ENCODE data around the gene PDE7B.
A peak's percentile ranks its signal among the peaks of the same experiment; 100 is the strongest.

The PDE7B gene

GRCh38 chr6:136061701-136062100, 210.2 kb downstream of the PDE7B start:
- TF ChIP-seq SIN3A (IDR thresholded peaks at IDR 0.05; ENCODE audit: borderline replicate concordance, insufficient read depth, low read length), result no peak
- no peak for TF ChIP-seq TAF1 (IDR thresholded peaks at IDR 0.05; ENCODE audit: borderline replicate concordance, insufficient read depth, low read length)
- no peak for TF ChIP-seq FOXP2 (optimal IDR thresholded peaks at IDR 0.05; ENCODE audit: borderline replicate concordance, extremely low read depth, extremely low read length, insufficient read depth)
- no peak for TF ChIP-seq POLR2AphosphoS5 (IDR thresholded peaks at IDR 0.05; ENCODE audit: low read depth, low read length)
- no peak for TF ChIP-seq REST (IDR thresholded peaks at IDR 0.05; ENCODE audit: insufficient read depth in 1 of 2, low read depth in 2 of 2, low read length in 2 of 2)

- no peak for TF ChIP-seq FOXP2 (optimal IDR thresholded peaks at IDR 0.05; ENCODE audit: borderline replicate concordance, extremely low read depth, extremely low read length, insufficient read depth)
- TF ChIP-seq SIN3A (IDR thresholded peaks at IDR 0.05; ENCODE audit: borderline replicate concordance, insufficient read depth, low read length), result no peak
- no peak for TF ChIP-seq REST (IDR thresholded peaks at IDR 0.05; ENCODE audit: insufficient read depth in 1 of 2, low read depth in 2 of 2, low read length in 2 of 2)
- TF ChIP-seq POLR2AphosphoS5 (IDR thresholded peaks at IDR 0.05; ENCODE audit: low read depth, low read length), result no peak
- no peak for TF ChIP-seq TAF1 (IDR thresholded peaks at IDR 0.05; ENCODE audit: borderline replicate concordance, insufficient read depth, low read length)
Observed at GRCh38 chr6:136063096-136063495, 211.6 kb downstream of the PDE7B start.

GRCh38 chr6:136066005-136066404, 214.5 kb downstream of the PDE7B start:
- TF ChIP-seq TAF1 (IDR thresholded peaks at IDR 0.05; ENCODE audit: borderline replicate concordance, insufficient read depth, low read length) (no peak), REST (IDR thresholded peaks at IDR 0.05; ENCODE audit: insufficient read depth in 1 of 2, low read depth in 2 of 2, low read length in 2 of 2) (no peak), FOXP2 (optimal IDR thresholded peaks at IDR 0.05; ENCODE audit: borderline replicate concordance, extremely low read depth, extremely low read length, insufficient read depth) (no peak), POLR2AphosphoS5 (IDR thresholded peaks at IDR 0.05; ENCODE audit: low read depth, low read length) (no peak), SIN3A (IDR thresholded peaks at IDR 0.05; ENCODE audit: borderline replicate concordance, insufficient read depth, low read length) (no peak)

GRCh38 chr6:136067731-136068341, 216.3 kb downstream of the PDE7B start:
- peak; percentile 26; the same call in 1 of the 2 replicates for TF ChIP-seq TAF1 (IDR thresholded peaks at IDR 0.05; ENCODE audit: borderline replicate concordance, insufficient read depth, low read length)
- TF ChIP-seq REST (IDR thresholded peaks at IDR 0.05; ENCODE audit: insufficient read depth in 1 of 2, low read depth in 2 of 2, low read length in 2 of 2), result no peak

- no peak for TF ChIP-seq POLR2AphosphoS5 (IDR thresholded peaks at IDR 0.05; ENCODE audit: low read depth, low read length)
- TF ChIP-seq TAF1 (IDR thresholded peaks at IDR 0.05; ENCODE audit: borderline replicate concordance, insufficient read depth, low read length), result no peak
- TF ChIP-seq SIN3A (IDR thresholded peaks at IDR 0.05; ENCODE audit: borderline replicate concordance, insufficient read depth, low read length), result no peak
- TF ChIP-seq REST (IDR thresholded peaks at IDR 0.05; ENCODE audit: insufficient read depth in 1 of 2, low read depth in 2 of 2, low read length in 2 of 2), result no peak
- TF ChIP-seq FOXP2 (optimal IDR thresholded peaks at IDR 0.05; ENCODE audit: borderline replicate concordance, extremely low read depth, extremely low read length, insufficient read depth), result no peak
Observed at GRCh38 chr6:136069119-136069518, 217.6 kb downstream of the PDE7B start.

Measured in PFSK-1 (cell line).